GM23338 (cell line): ENCODE measurements around the gene TXNDC16. TPM values are rescaled to one million over a fixed set of nuclear protein-coding genes. Genes with fewer than 3 reads are reported as not detected.

ENCODE experiments used
- ATAC-seq: fragments of 200-7000 bp; cut with Tn5 transposase; 3 replicates; pipeline ENCODE4 v1.9.1; 2020
- DNase-seq: peaks from one replicate; pipeline ENCODE4 v3.0.0-alpha.2; 2015; ENCODE audit warnings: low spot score
- H2AFZ ChIP-seq: fragments of 200-600 bp; sonication (generic); 2 replicates; pipeline ENCODE4 v1.8.0; 2016; ENCODE audit warnings: antibody characterized with exemption, mild to moderate bottlenecking, moderate library complexity
- H3F3A ChIP-seq: fragments of 200-600 bp; sonication (generic); replicated peaks from 2 replicates; pipeline ENCODE4 v1.8.0; 2017; ENCODE audit warnings: antibody characterized with exemption, mixed run types, low read depth
- H3K27ac ChIP-seq: fragments of 200-600 bp; sonication (generic); 2 replicates; pipeline ENCODE4 v1.6.1; 2016; ENCODE audit warnings: low read depth
- H3K27me3 ChIP-seq: fragments of 200-600 bp; sonication (generic); 2 replicates; pipeline ENCODE4 v1.8.0; 2016; ENCODE audit warnings: mild to moderate bottlenecking, mixed run types, moderate library complexity; ENCODE audit not compliant: insufficient read depth
- H3K36me3 ChIP-seq: fragments of 200-600 bp; sonication (generic); 2 replicates; pipeline ENCODE4 v1.8.0; 2016; ENCODE audit warnings: mild to moderate bottlenecking; ENCODE audit not compliant: insufficient read depth
- H3K4me1 ChIP-seq: fragments of 200-600 bp; sonication (generic); 2 replicates; pipeline ENCODE4 v1.8.0; 2016; ENCODE audit warnings: mild to moderate bottlenecking, moderate library complexity; ENCODE audit not compliant: insufficient read depth
- H3K4me2 ChIP-seq: fragments of 200-600 bp; sonication (generic); 2 replicates; pipeline ENCODE4 v1.7.1; 2017; ENCODE audit warnings: mixed run types
- H3K4me3 ChIP-seq: fragments of 200-600 bp; sonication (generic); 2 replicates; pipeline ENCODE4 v1.6.1; 2016; ENCODE audit warnings: mixed run types
- H3K79me2 ChIP-seq: fragments of 200-600 bp; sonication (generic); replicated peaks from 2 replicates; pipeline ENCODE4 v1.8.0; 2017; ENCODE audit warnings: mild to moderate bottlenecking; ENCODE audit not compliant: insufficient read depth
- H3K9me2 ChIP-seq: fragments of 200-600 bp; sonication (generic); 2 replicates; pipeline ENCODE4 v1.8.0; 2017; ENCODE audit not compliant: insufficient read depth
- H4K20me1 ChIP-seq: fragments of 200-600 bp; sonication (generic); replicated peaks from 2 replicates; pipeline ENCODE4 v1.8.0; 2017; ENCODE audit warnings: mild to moderate bottlenecking; ENCODE audit not compliant: insufficient read depth
- H3K27ac Mint-ChIP-seq: 2 replicates; pipeline ENCODE4 v1.8.0; 2020; ENCODE audit warnings: inconsistent platforms, mild to moderate bottlenecking, moderate library complexity, mixed read lengths
- H3K27me3 Mint-ChIP-seq: 3 replicates; pipeline ENCODE4 v1.8.0; 2022; ENCODE audit warnings: low read depth, mild to moderate bottlenecking, moderate library complexity, mixed read lengths, inconsistent platforms; ENCODE audit not compliant: insufficient read depth, poor library complexity
- H3K36me3 Mint-ChIP-seq: 3 replicates; pipeline ENCODE4 v1.8.0; 2021; ENCODE audit warnings: low read depth, mild to moderate bottlenecking, inconsistent platforms, moderate library complexity, mixed read lengths
- H3K4me1 Mint-ChIP-seq: 3 replicates; pipeline ENCODE4 v1.8.0; 2020; ENCODE audit warnings: mild to moderate bottlenecking, inconsistent platforms, mixed read lengths
- H3K4me3 Mint-ChIP-seq: 3 replicates; pipeline ENCODE4 v1.8.0; 2021; ENCODE audit warnings: moderate library complexity, mild to moderate bottlenecking, inconsistent platforms, mixed read lengths
- H3K9me3 Mint-ChIP-seq: 3 replicates; pipeline ENCODE4 v1.8.0; 2020; ENCODE audit warnings: moderate library complexity, mild to moderate bottlenecking, inconsistent platforms, mixed read lengths
- CREB1 ChIP-seq: fragments of 250-450 bp; sonication (Bioruptor Pico); IDR thresholded peaks from 2 replicates; pipeline ENCODE4 v1.5.0; 2020; ENCODE audit warnings: low read depth, mild to moderate bottlenecking, moderate library complexity
- CTCF ChIP-seq, 2 experiments: fragments of 200-600 bp in 1 of 2; sonication (generic) in 1 of 2; conservative IDR thresholded peaks; 2 replicates each; pipeline versions ENCODE4 v1.5.1 to v1.6.1; 2016 to 2017; ENCODE audit warnings: antibody characterized with exemption in 2 of 2, low read depth in 2 of 2, mild to moderate bottlenecking in 2 of 2, moderate library complexity in 1 of 2
- EZH2 ChIP-seq: fragments of 200-600 bp; sonication (generic); IDR thresholded peaks from one replicate; pipeline ENCODE4 v1.8.0; 2017; ENCODE audit warnings: antibody characterized with exemption, mild to moderate bottlenecking, low read depth; ENCODE audit not compliant: unreplicated experiment
- EZH2phosphoT487 ChIP-seq: fragments of 200-600 bp; sonication (generic); IDR thresholded peaks from one replicate; pipeline ENCODE4 v1.8.1; 2018; ENCODE audit warnings: antibody characterized with exemption; ENCODE audit not compliant: unreplicated experiment
- JUNB ChIP-seq: IDR thresholded peaks from one replicate; pipeline ENCODE4 v1.6.1; 2016; ENCODE audit warnings: antibody characterized with exemption; ENCODE audit not compliant: unreplicated experiment
- POLR2AphosphoS5 ChIP-seq: IDR thresholded peaks from 2 replicates; pipeline ENCODE4 v1.6.1; 2016; ENCODE audit warnings: antibody characterized with exemption, low read depth
- STAT1 ChIP-seq: IDR thresholded peaks from one replicate; pipeline ENCODE4 v1.6.1; 2016; ENCODE audit warnings: antibody characterized with exemption; ENCODE audit not compliant: unreplicated experiment
- ZNF114 ChIP-seq: fragments of 250-450 bp; sonication (Bioruptor Pico); IDR thresholded peaks from 2 replicates; pipeline ENCODE4 v1.5.0; 2020; ENCODE audit warnings: mild to moderate bottlenecking, moderate library complexity
- ZNF331 ChIP-seq: fragments of 250-450 bp; sonication (Bioruptor Pico); IDR thresholded peaks from 2 replicates; pipeline ENCODE4 v1.5.0; 2020; ENCODE audit warnings: low read depth, mild to moderate bottlenecking, moderate library complexity
- ZNF462 ChIP-seq: fragments of 250-450 bp; sonication (Bioruptor Pico); IDR thresholded peaks from 2 replicates; pipeline ENCODE4 v1.5.0; 2020; ENCODE audit warnings: mild to moderate bottlenecking, moderate library complexity
- polyA plus RNA-seq: library from polyadenylated mRNA; unstranded; fragments of >200 nt; fragmentation: Nextera tagmentation; extraction: Ambion mirVana; gene quantifications from 2 replicates; pipeline ENCODE4 v1.2.1, GENCODE V29; 2016
- total RNA-seq: library from RNA; depleted of rRNA; stranded (reverse); fragments of >200 nt; shearing (Covaris generic); gene quantifications from 2 replicates; pipeline ENCODE4 v1.2.3, GENCODE V29; 2014
- TF ChIP-seq, protein P1 (sequence below): IDR thresholded peaks from one replicate; pipeline ENCODE4 v1.6.1; 2018; ENCODE audit warnings: antibody characterized with exemption; ENCODE audit not compliant: unreplicated experiment

Gene TXNDC16
- total and polyA plus RNA-seq, 2 experiments from 2014 or later = 13.6 to 14.0 TPM

DNA sequence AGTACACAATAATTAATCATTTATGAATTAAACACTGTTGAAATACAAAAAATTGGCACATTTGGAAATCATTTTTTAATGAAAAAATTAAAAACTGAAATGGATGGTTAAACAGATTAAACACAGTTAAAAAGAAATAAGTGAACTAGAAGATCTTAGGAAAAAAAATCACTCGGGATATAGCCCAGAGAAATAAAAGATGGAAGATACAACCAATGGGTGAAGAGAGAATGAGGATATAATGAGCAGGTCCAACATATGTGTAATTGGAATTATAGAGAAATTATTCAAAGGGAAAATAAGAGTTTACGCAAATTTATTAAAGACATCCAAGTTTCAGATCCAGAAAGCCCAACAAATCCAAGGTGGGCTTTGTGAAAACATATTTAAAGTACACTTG lies 6.4 kb upstream of the TXNDC16 start:
- Histone ChIP-seq H3K27me3 (peaks cover 17% of the 10 kb centered on the region), H3K79me2 (no peaks in the 10 kb centered on the region), H3K4me2 (no peak overlapping the region), H3K27ac (no peak overlapping the region), H3K4me1 (peaks cover 9% of the 10 kb centered on the region; the same call in 1 of the 2 replicates), H2AFZ (no peak overlapping the region), H3F3A (no peaks in the 10 kb centered on the region), H3K4me3 (no peak overlapping the region), H3K9me2 (no peaks in the 10 kb centered on the region), H4K20me1 (peaks cover 2% of the 10 kb centered on the region; the same call in 1 of the 2 replicates), H3K36me3 (no peaks in the 10 kb centered on the region)
- H3K36me3 Mint-ChIP-seq = peaks cover 4% of the 10 kb centered on the region
- H3K27me3 Mint-ChIP-seq = peaks cover 5% of the 10 kb centered on the region
- H3K4me1 Mint-ChIP-seq = peaks cover 4% of the 10 kb centered on the region; the same call in 2 of the 3 replicates
- DNase-seq (no peak), ATAC-seq (no peak)
- no peak overlapping the region for H3K27ac Mint-ChIP-seq
- peaks cover 4% of the 10 kb centered on the region; the same call in 1 of the 3 replicates for H3K9me3 Mint-ChIP-seq
- TF ChIP-seq, protein P1, sequence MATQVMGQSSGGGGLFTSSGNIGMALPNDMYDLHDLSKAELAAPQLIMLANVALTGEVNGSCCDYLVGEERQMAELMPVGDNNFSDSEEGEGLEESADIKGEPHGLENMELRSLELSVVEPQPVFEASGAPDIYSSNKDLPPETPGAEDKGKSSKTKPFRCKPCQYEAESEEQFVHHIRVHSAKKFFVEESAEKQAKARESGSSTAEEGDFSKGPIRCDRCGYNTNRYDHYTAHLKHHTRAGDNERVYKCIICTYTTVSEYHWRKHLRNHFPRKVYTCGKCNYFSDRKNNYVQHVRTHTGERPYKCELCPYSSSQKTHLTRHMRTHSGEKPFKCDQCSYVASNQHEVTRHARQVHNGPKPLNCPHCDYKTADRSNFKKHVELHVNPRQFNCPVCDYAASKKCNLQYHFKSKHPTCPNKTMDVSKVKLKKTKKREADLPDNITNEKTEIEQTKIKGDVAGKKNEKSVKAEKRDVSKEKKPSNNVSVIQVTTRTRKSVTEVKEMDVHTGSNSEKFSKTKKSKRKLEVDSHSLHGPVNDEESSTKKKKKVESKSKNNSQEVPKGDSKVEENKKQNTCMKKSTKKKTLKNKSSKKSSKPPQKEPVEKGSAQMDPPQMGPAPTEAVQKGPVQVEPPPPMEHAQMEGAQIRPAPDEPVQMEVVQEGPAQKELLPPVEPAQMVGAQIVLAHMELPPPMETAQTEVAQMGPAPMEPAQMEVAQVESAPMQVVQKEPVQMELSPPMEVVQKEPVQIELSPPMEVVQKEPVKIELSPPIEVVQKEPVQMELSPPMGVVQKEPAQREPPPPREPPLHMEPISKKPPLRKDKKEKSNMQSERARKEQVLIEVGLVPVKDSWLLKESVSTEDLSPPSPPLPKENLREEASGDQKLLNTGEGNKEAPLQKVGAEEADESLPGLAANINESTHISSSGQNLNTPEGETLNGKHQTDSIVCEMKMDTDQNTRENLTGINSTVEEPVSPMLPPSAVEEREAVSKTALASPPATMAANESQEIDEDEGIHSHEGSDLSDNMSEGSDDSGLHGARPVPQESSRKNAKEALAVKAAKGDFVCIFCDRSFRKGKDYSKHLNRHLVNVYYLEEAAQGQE = no peak
- TF ChIP-seq STAT1 = no peak
- no peak for TF ChIP-seq JUNB
- no peak for TF ChIP-seq CREB1 (CRISPR knock-in tag)
- no peak for TF ChIP-seq EZH2
- no peak for TF ChIP-seq ZNF462
- TF ChIP-seq POLR2AphosphoS5 = no peak
- TF ChIP-seq CTCF (conservative IDR thresholded peaks at IDR 0.05; ENCODE audit: low read depth in 2 of 2) = no peak
- no peak for TF ChIP-seq ZNF331 (CRISPR knock-in tag)
- no peak for TF ChIP-seq ZNF114
- TF ChIP-seq EZH2phosphoT487 = no peak
- H3K4me3 Mint-ChIP-seq = no peak overlapping the region
